Measurements from ENCODE around the gene ISG15.

The ISG15 gene

GRCh38 chr1:1061682-1062345 is 48.5 kb downstream of the ISG15 start:
- DNase-seq = peak; percentile 30

- no peak for DNase-seq
These were observed 49.3 kb downstream of the ISG15 start for GRCh38 chr1:1062348-1063163.

- DNase-seq = no peak
These were observed 50.1 kb downstream of the ISG15 start for GRCh38 chr1:1063261-1063944.

Data from fibroblast of skin of back (primary cell).